ENCODE data around the gene ANXA6.

DNA sequence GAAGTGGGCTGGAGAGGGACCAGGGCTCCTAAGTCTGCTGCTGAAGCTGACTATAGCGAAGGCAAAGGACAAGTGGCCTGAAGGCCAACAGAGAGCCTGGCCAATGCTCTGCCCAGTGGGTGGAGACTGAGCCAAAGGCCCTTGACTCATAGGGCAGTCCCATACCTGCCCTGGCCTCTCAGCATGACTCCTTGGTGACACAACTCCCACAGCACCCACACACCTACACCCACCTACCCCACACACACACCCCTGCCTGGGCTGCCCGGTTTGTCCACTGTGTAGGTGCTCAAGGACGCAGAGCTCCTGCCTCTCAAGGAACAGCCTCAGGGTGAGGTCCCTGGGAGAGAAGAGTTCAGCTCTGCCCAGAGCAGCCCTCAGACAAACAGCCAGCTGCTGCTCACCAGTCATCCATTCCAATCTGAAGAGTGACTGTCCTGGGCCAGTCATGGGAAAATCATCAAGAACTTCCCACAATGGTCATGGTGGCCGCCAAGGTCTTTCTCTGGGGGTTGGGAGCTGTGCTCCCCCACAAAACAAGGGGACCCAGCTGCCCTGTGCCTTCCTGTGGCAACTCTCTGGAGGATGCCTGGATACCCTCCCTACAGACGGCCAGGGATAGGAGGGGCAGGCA, 81.8 kb downstream of the ANXA6 start:
- TF ChIP-seq POLR2A (IDR thresholded peaks at IDR 0.05) (no peak), POLR2AphosphoS5 (IDR thresholded peaks at IDR 0.05) (peak in 2 of 3 donors; percentile 52 to 58)
- TF ChIP-seq, protein P1, sequence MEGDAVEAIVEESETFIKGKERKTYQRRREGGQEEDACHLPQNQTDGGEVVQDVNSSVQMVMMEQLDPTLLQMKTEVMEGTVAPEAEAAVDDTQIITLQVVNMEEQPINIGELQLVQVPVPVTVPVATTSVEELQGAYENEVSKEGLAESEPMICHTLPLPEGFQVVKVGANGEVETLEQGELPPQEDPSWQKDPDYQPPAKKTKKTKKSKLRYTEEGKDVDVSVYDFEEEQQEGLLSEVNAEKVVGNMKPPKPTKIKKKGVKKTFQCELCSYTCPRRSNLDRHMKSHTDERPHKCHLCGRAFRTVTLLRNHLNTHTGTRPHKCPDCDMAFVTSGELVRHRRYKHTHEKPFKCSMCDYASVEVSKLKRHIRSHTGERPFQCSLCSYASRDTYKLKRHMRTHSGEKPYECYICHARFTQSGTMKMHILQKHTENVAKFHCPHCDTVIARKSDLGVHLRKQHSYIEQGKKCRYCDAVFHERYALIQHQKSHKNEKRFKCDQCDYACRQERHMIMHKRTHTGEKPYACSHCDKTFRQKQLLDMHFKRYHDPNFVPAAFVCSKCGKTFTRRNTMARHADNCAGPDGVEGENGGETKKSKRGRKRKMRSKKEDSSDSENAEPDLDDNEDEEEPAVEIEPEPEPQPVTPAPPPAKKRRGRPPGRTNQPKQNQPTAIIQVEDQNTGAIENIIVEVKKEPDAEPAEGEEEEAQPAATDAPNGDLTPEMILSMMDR (IDR thresholded peaks at IDR 0.05) = no peak

All from stomach (tissue), 4 donors.